SH-SY5Y (cell line): ENCODE data around the gene ANKRD37.

ENCODE experiments used
- GATA2 ChIP-seq: IDR thresholded peaks from 2 replicates; pipeline ENCODE4 v1.6.1; 2011; ENCODE audit warnings: mild to moderate bottlenecking, low read depth, low read length
- GATA3 ChIP-seq: IDR thresholded peaks from 2 replicates; pipeline ENCODE4 v1.6.1; 2011; ENCODE audit warnings: low read depth, mild to moderate bottlenecking, low read length, moderate library complexity

- TF ChIP-seq GATA3 (no peak), GATA2 (no peak)
Observed at GRCh38 chr4:185394568-185395237, 1.9 kb upstream of the ANKRD37 start.
